ENCODE results near the gene CSPG4. TPM values are rescaled to one million over a fixed set of nuclear protein-coding genes. Genes with fewer than 3 reads are reported as not detected.
"Not testable (repeated sequence)": the region's sequence is repeated elsewhere in the genome, so short reads cannot be mapped to it uniquely, and the experiment has no call there.

The CSPG4 gene
- total RNA-seq, 1 donor from 2014 or later: 5.4 TPM

- no peaks in the 10 kb centered on the region for H3K27me3 Mint-ChIP-seq (ENCODE audit: low read depth)
- no peak for DNase-seq (ENCODE audit: low read depth, low spot score)
- no peak for TF ChIP-seq CTCF (conservative IDR thresholded peaks at IDR 0.05)
- no peaks in the 10 kb centered on the region for H3K4me1 Mint-ChIP-seq
- H3K4me3 Mint-ChIP-seq: no peak overlapping the region
- no peaks in the 10 kb centered on the region for H3K36me3 Mint-ChIP-seq (ENCODE audit: low read depth)
- no peak overlapping the region for H3K27ac Mint-ChIP-seq (ENCODE audit: unreplicated experiment)
- H3K9me3 Mint-ChIP-seq: no peaks in the 10 kb centered on the region
These were observed 37.8 kb upstream of the CSPG4 start for GRCh38 chr15:75750261-75751050.

- TF ChIP-seq CTCF (conservative IDR thresholded peaks at IDR 0.05): no peak
- no peaks in the 10 kb centered on the region for H3K27me3 Mint-ChIP-seq (ENCODE audit: low read depth)
- H3K27ac Mint-ChIP-seq (ENCODE audit: unreplicated experiment): no peak overlapping the region
- no peaks in the 10 kb centered on the region for H3K9me3 Mint-ChIP-seq
- no peak for DNase-seq (ENCODE audit: low read depth, low spot score)
- H3K36me3 Mint-ChIP-seq (ENCODE audit: low read depth): no peaks in the 10 kb centered on the region
- no peaks in the 10 kb centered on the region for H3K4me1 Mint-ChIP-seq
- no peak overlapping the region for H3K4me3 Mint-ChIP-seq
These were observed 37.2 kb upstream of the CSPG4 start for GRCh38 chr15:75749820-75750219.

- not testable (repeated sequence) for H3K4me1 Mint-ChIP-seq; H3K27ac Mint-ChIP-seq (ENCODE audit: unreplicated experiment); H3K9me3 Mint-ChIP-seq; H3K4me3 Mint-ChIP-seq; H3K36me3 Mint-ChIP-seq (ENCODE audit: low read depth); H3K27me3 Mint-ChIP-seq (ENCODE audit: low read depth); DNase-seq (ENCODE audit: low read depth, low spot score)
These were observed 36.2 kb upstream of the CSPG4 start for GRCh38 chr15:75748882-75749281.

DNA sequence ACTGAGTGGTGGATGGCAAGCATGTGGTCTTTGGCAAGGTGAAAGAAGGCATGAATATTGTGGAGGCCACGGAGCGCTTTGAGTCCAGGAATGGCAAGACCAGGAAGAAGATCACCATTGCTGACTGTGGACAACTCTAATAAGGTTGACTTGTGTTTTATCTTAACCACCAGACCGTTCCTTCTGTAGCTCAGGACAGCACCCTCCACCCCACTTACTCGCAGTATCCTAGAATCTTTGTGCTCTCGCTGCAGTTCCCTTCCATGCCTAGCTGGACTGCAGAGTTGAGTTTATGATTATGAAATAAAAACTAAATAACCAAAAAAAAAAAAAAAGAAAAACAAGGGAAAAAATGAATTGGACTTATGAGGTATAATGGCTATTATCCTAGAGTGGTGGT lies 34.5 kb upstream of the CSPG4 start:
- H3K4me3 Mint-ChIP-seq; H3K36me3 Mint-ChIP-seq (ENCODE audit: low read depth); H3K27me3 Mint-ChIP-seq (ENCODE audit: low read depth); DNase-seq (ENCODE audit: low read depth, low spot score); H3K27ac Mint-ChIP-seq (ENCODE audit: unreplicated experiment); H3K4me1 Mint-ChIP-seq; H3K9me3 Mint-ChIP-seq: not testable (repeated sequence)

DNA sequence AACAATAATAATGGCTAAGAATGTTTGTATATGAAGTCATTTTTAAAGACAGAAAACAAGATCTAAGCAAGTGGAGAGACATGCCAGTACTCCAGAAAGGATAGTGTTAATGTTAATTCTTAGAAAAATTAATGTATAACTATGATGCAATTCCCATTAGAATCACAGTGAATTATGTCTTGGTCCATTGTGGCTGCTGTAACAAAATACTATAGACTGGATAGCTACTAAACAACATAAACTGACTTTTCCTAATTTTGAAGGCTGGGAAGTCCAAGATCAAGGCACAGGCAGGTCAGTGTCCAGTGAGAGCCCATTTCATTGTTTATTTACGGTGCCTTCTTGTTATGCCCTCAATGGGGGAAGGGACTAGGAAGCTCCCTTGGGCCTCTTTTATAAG lies 32.7 kb upstream of the CSPG4 start:
- Mint-ChIP-seq H3K4me1 (no peaks in the 10 kb centered on the region), H3K27ac (ENCODE audit: unreplicated experiment) (no peak overlapping the region), H3K36me3 (ENCODE audit: low read depth) (no peaks in the 10 kb centered on the region), H3K4me3 (no peak overlapping the region), H3K27me3 (ENCODE audit: low read depth) (peaks cover under 1% of the 10 kb centered on the region), H3K9me3 (peaks cover 5% of the 10 kb centered on the region)
- no peak for DNase-seq (ENCODE audit: low read depth, low spot score)
- no peak for TF ChIP-seq CTCF (conservative IDR thresholded peaks at IDR 0.05)

GRCh38 chr15:75742346-75742745 lies 29.7 kb upstream of the CSPG4 start:
- H3K27me3 Mint-ChIP-seq (ENCODE audit: low read depth): not testable (repeated sequence)

DNA sequence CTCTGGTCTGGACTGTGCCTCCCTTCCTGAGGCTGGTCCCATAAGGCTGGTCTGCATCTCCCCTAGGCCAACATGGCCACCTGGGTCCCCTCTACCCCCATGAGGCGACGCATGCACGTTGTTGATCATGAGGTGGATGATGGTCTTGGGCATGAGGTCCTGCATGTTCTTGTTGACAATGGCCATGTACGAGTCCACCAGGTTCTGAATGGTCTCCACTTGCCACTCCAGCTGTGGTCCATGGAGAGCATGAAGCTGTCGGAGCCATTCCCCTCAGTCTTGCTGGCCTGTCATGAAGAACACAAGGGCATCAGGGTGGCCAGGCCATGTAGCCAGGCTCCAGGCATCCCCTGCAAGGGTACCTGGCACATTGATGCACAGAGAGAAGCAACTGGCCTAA lies 27.1 kb upstream of the CSPG4 start:
- peaks cover 15% of the 10 kb centered on the region for H3K27me3 Mint-ChIP-seq (ENCODE audit: low read depth)
- H3K36me3 Mint-ChIP-seq (ENCODE audit: low read depth): no peaks in the 10 kb centered on the region
- peaks cover 8% of the 10 kb centered on the region for H3K9me3 Mint-ChIP-seq
- peak overlapping the region; percentile 73 for H3K4me3 Mint-ChIP-seq
- H3K27ac Mint-ChIP-seq (ENCODE audit: unreplicated experiment): no peak overlapping the region
- no peak for TF ChIP-seq CTCF (conservative IDR thresholded peaks at IDR 0.05)
- no peak for DNase-seq (ENCODE audit: low read depth, low spot score)
- peaks cover 25% of the 10 kb centered on the region for H3K4me1 Mint-ChIP-seq

More at GRCh38 chr15:75742346-75742745, 29.7 kb upstream of the CSPG4 start:
- not testable (repeated sequence) for H3K36me3 Mint-ChIP-seq (ENCODE audit: low read depth); H3K27ac Mint-ChIP-seq (ENCODE audit: unreplicated experiment); H3K9me3 Mint-ChIP-seq; H3K4me1 Mint-ChIP-seq; DNase-seq (ENCODE audit: low read depth, low spot score); H3K4me3 Mint-ChIP-seq

All from neural crest cell (in vitro differentiated cells).